Measurements from ENCODE around the gene NECAB2. TPM values are rescaled to one million over a fixed set of nuclear protein-coding genes. Genes with fewer than 3 reads are reported as not detected.

NECAB2 gene
- total RNA-seq, 1 donor = 0.72 TPM

- peak; percentile 76 for DNase-seq (ENCODE audit: insufficient read length, low spot score, missing footprints)
- Histone ChIP-seq H4K20me1 (ENCODE audit: insufficient read depth, low read length) (no peaks in the 10 kb centered on the region), H3K4me3 (ENCODE audit: insufficient read depth, low read length) (no peak overlapping the region), H3K79me2 (ENCODE audit: insufficient read depth, low read length) (no peaks in the 10 kb centered on the region), H3K4me1 (ENCODE audit: insufficient read depth, low read length) (no peaks in the 10 kb centered on the region), H3K27ac (ENCODE audit: low read depth, low read length) (no peak overlapping the region), H3K9me3 (ENCODE audit: low read depth, low read length) (peaks cover 9% of the 10 kb centered on the region), H3K4me2 (ENCODE audit: insufficient read depth, low read length) (no peak overlapping the region), H3K36me3 (ENCODE audit: insufficient read depth, low read length) (no peaks in the 10 kb centered on the region), H2AFZ (ENCODE audit: low read length) (no peak overlapping the region), H3K27me3 (ENCODE audit: insufficient read depth, low read length) (peaks cover 10% of the 10 kb centered on the region)
- no peak for TF ChIP-seq CTCF (IDR thresholded peaks at IDR 0.05; ENCODE audit: extremely low read depth, low read depth, low read length)
Measured at GRCh38 chr16:84033251-84034195, 65.5 kb downstream of the NECAB2 start.

- no peaks in the 10 kb centered on the region for H4K20me1 ChIP-seq (ENCODE audit: insufficient read depth, low read length)
- H3K79me2 ChIP-seq (ENCODE audit: insufficient read depth, low read length) = no peaks in the 10 kb centered on the region
- no peaks in the 10 kb centered on the region for H3K4me1 ChIP-seq (ENCODE audit: insufficient read depth, low read length)
- H3K9me3 ChIP-seq (ENCODE audit: low read depth, low read length) = peaks cover 9% of the 10 kb centered on the region
- H3K27me3 ChIP-seq (ENCODE audit: insufficient read depth, low read length) = peaks cover 13% of the 10 kb centered on the region
- no peak overlapping the region for H2AFZ ChIP-seq (ENCODE audit: low read length)
- H3K4me2 ChIP-seq (ENCODE audit: insufficient read depth, low read length) = no peak overlapping the region
- H3K27ac ChIP-seq (ENCODE audit: low read depth, low read length) = no peak overlapping the region
- TF ChIP-seq CTCF (IDR thresholded peaks at IDR 0.05; ENCODE audit: extremely low read depth, low read depth, low read length) = no peak
- DNase-seq (ENCODE audit: insufficient read length, low spot score, missing footprints) = peak; percentile 44
- no peaks in the 10 kb centered on the region for H3K36me3 ChIP-seq (ENCODE audit: insufficient read depth, low read length)
- no peak overlapping the region for H3K4me3 ChIP-seq (ENCODE audit: insufficient read depth, low read length)
Measured at GRCh38 chr16:84034516-84034915, 66.5 kb downstream of the NECAB2 start.

GRCh38 chr16:84036131-84036530, 68.1 kb downstream of the NECAB2 start:
- peaks cover 21% of the 10 kb centered on the region for H3K27me3 ChIP-seq (ENCODE audit: insufficient read depth, low read length)

More at GRCh38 chr16:84036131-84036530, 68.1 kb downstream of the NECAB2 start:
- H3K4me3 ChIP-seq (ENCODE audit: insufficient read depth, low read length) = no peak overlapping the region
- H3K4me1 ChIP-seq (ENCODE audit: insufficient read depth, low read length) = no peaks in the 10 kb centered on the region
- peaks cover 9% of the 10 kb centered on the region for H3K9me3 ChIP-seq (ENCODE audit: low read depth, low read length)
- no peaks in the 10 kb centered on the region for H3K36me3 ChIP-seq (ENCODE audit: insufficient read depth, low read length)
- no peak for TF ChIP-seq CTCF (IDR thresholded peaks at IDR 0.05; ENCODE audit: extremely low read depth, low read depth, low read length)
- H3K79me2 ChIP-seq (ENCODE audit: insufficient read depth, low read length) = no peaks in the 10 kb centered on the region
- no peak overlapping the region for H2AFZ ChIP-seq (ENCODE audit: low read length)
- no peak for DNase-seq (ENCODE audit: insufficient read length, low spot score, missing footprints)
- no peaks in the 10 kb centered on the region for H4K20me1 ChIP-seq (ENCODE audit: insufficient read depth, low read length)
- H3K27ac ChIP-seq (ENCODE audit: low read depth, low read length) = no peak overlapping the region
- H3K4me2 ChIP-seq (ENCODE audit: insufficient read depth, low read length) = no peak overlapping the region

All from osteoblast (primary cell).